Activated gamma-delta T cell treated with Interleukin-2 at 50 U/mL for 16 hours (primary cell): ENCODE measurements around the gene SLCO3A1.

Source experiments
- DNase-seq: peaks from one replicate; pipeline ENCODE4 v3.0.0-alpha.2; 2020

Gene SLCO3A1

GRCh38 chr15:91916051-91916450, 62.5 kb downstream of the SLCO3A1 start:
- DNase-seq, result no peak

- DNase-seq, result no peak
Measured at GRCh38 chr15:91917686-91918360, 64.3 kb downstream of the SLCO3A1 start.

GRCh38 chr15:91919014-91919534, 65.6 kb downstream of the SLCO3A1 start:
- no peak for DNase-seq

GRCh38 chr15:91921188-91921842, 67.8 kb downstream of the SLCO3A1 start:
- DNase-seq, result no peak

- DNase-seq, result no peak
Measured at GRCh38 chr15:91921843-91922198, 68.3 kb downstream of the SLCO3A1 start.

GRCh38 chr15:91922646-91923547, 69.4 kb downstream of the SLCO3A1 start:
- no peak for DNase-seq

- DNase-seq, result no peak
Measured at GRCh38 chr15:91924183-91924582, 70.7 kb downstream of the SLCO3A1 start.

- no peak for DNase-seq
Measured at GRCh38 chr15:91924837-91925495, 71.5 kb downstream of the SLCO3A1 start.

- DNase-seq, result no peak
Measured at GRCh38 chr15:91925794-91926193, 72.3 kb downstream of the SLCO3A1 start.

- no peak for DNase-seq
Measured at GRCh38 chr15:91926908-91927270, 73.4 kb downstream of the SLCO3A1 start.

- DNase-seq, result no peak
Measured at GRCh38 chr15:91927585-91927984, 74.1 kb downstream of the SLCO3A1 start.

GRCh38 chr15:91928675-91929074, 75.2 kb downstream of the SLCO3A1 start:
- DNase-seq, result no peak

- DNase-seq, result no peak
Measured at GRCh38 chr15:91929509-91929908, 76.0 kb downstream of the SLCO3A1 start.

GRCh38 chr15:91930092-91930491, 76.6 kb downstream of the SLCO3A1 start:
- no peak for DNase-seq

- no peak for DNase-seq
Measured at GRCh38 chr15:91936182-91936775, 82.8 kb downstream of the SLCO3A1 start.

GRCh38 chr15:91936927-91937326, 83.4 kb downstream of the SLCO3A1 start:
- DNase-seq, result no peak

GRCh38 chr15:91938136-91938535, 84.6 kb downstream of the SLCO3A1 start:
- no peak for DNase-seq

- DNase-seq, result no peak
Measured at GRCh38 chr15:91939403-91939831, 85.9 kb downstream of the SLCO3A1 start.

- DNase-seq, result no peak
Measured at GRCh38 chr15:91940496-91941381, 87.2 kb downstream of the SLCO3A1 start.

- no peak for DNase-seq
Measured at GRCh38 chr15:91941871-91942658, 88.6 kb downstream of the SLCO3A1 start.
